Right ventricle myocardium superior (tissue), 1 donor: ENCODE data around the gene UNC13B. TPM values are rescaled to one million over a fixed set of nuclear protein-coding genes. Genes with fewer than 3 reads are reported as not detected.
"Not testable (repeated sequence)": the region's sequence is repeated elsewhere in the genome, so short reads cannot be mapped to it uniquely, and the experiment has no call there.

Experiments used
- ATAC-seq: fragments of 200-7000 bp; cut with Tn5 transposase; one replicate; pipeline ENCODE4 v1.9.1; 2020; ENCODE audit warnings: mild to moderate bottlenecking; ENCODE audit not compliant: poor library complexity
- DNase-seq: peaks from one replicate; pipeline ENCODE4 v3.0.0-alpha.2; 2020
- intact Hi-C: fragments of 100-400 bp; cut with DNase I; formaldehyde crosslinking; loops from one replicate; pipeline ENCODE4 v1.11.2; 2022
- total RNA-seq: library from RNA; stranded (reverse); fragmentation: NEBNext Ultra II Directional; extraction: Animal tissue kit (Norgen Biotek cat#: 25700); gene quantifications from one replicate; pipeline ENCODE4 v1.2.1, GENCODE V29; 2021
- donor health status: DM: no; HTN: yes; CAD: no; lungs with severe emphysema.

Gene UNC13B
- total RNA-seq, 1 donor from 2014 or later = 20.9 TPM

DNA sequence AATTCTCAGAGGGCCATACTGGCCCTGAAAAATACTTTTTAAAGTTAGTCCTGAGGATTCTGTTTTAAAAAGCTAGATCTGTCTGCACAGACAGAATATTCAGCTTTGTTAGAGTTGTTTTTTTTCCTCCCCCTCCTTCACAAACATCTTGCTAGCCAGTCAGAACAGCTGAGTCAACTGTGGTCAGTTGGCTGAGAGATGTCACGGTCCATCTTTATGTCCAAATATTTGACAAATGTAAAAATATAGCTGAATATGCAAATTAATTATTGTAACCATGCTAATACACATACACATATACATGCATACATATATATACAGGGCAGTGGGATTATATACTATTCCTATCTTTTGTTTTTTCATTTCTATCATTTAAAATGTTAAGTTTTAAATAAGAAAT, 33.9 kb downstream of the UNC13B start:
- ATAC-seq (no peak), DNase-seq (no peak)
- intact Hi-C loops = no loop called here

DNA sequence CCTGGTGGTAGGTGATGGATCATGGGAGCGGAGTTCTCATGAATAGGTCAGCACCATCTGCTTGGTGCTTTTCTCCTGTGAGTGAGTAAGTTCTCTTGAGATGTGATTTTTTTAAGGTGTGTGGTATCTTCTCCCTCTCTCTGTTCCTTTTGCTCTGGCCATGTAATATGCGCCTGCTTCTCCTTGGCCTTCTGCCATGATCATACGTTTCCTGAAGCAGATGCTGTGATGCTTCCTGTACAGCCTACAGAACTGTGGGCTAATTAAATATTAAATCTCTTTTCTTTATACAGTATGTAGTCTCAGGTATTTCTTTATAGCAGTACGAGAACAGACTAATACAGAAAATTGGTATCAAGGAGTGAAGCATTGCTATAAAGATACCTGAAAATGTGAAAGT, 36.4 kb downstream of the UNC13B start:
- ATAC-seq = no peak
- DNase-seq = no peak
- intact Hi-C loops = no loop called here

DNA sequence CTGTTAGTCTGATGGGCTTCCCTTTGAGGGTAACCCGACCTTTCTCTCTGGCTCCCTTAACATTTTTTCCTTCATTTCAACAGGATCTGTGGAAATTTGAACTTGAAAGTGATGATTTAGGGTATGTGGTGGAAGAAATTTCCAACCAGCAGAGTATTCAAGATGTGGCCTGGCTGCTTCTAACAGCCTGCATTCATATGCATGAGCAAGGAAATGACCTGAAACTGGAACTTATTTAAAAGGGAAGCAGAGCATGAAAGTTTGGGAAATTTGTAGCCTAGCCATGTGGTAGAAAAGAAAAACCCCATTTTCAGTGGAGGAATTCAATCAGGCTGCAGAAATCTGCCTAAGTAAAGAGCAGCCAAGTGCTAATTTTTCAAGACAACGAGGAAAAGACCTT, 41.7 kb downstream of the UNC13B start:
- no peak for ATAC-seq

DNA sequence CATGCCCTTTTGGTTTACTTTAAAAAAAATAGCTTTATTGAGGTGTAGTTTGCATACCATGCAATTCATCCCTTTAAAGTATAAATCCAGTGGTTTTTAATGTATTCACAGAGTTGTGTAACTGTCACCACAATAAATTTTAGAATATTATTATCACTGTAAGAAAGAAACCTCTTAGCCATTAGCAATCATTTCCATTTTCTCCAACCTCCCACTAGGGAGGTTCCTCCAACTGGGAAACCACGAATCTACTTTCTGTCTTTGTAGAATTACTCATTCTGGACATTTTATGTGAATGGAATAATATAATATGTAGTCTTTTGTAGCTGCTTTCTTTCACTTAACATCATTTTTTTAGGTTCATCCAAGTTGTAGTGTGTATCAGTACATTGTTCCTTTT, 43.5 kb downstream of the UNC13B start:
- intact Hi-C loops = no loop called here
- ATAC-seq (no peak), DNase-seq (no peak)

More for the DNA sequence above, 41.7 kb downstream of the UNC13B start:
- DNase-seq = no peak
- intact Hi-C loops = no loop called here

DNA sequence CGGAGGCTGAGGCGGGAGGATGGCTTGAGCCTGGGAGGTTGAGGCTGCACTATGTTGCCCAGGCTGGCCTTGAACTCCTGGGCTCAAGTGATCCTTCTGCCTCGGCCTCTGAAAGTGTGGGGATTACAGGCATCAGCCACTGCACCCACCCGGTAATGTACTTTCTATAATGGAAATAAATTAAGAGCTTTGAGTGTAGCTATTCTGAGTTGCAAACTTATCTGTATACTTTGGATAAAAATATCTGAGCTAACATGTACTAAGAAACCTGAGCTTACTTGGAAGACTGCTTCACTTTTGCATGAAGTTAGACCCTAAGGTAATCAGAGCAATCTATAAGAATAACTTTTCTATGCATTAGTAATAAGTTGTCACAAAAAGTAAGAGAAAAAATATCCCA, 50.0 kb downstream of the UNC13B start:
- intact Hi-C loops = no loop called here
- no peak for DNase-seq
- peak; percentile 56 for ATAC-seq

DNA sequence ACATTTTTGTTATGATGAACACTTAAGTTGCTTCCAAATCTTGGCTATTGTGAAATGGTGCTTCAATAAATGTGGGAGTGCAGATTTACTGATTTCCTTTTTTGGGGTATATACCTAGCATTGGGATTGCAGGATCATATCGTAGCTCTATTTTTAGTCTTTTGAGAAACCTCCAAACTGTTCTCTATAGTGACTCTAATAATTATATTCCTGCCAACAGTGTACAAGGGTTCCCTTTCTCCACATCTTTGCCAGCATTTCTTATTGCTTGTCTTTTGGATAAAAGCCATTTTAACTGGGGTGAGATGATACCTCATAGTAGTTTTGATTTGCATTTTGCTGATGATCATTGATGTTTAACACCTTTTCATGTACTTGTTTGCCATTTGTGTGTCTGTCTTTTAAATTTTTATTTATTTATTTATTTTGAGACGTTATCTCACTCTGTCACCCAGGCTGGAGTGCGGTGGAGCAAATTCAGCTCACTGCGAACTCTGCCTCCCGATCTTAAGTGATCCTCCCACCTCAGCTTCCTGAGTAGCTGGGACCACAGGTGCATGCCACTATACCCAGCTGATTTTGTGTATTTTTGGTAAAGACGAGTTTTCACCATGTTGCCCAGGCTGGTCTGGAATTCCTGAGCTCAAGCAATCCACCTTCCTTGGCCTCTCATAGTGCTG, 59.0 kb downstream of the UNC13B start:
- no peak for DNase-seq
- intact Hi-C loops = no loop called here
- ATAC-seq = peak; percentile 80

DNA sequence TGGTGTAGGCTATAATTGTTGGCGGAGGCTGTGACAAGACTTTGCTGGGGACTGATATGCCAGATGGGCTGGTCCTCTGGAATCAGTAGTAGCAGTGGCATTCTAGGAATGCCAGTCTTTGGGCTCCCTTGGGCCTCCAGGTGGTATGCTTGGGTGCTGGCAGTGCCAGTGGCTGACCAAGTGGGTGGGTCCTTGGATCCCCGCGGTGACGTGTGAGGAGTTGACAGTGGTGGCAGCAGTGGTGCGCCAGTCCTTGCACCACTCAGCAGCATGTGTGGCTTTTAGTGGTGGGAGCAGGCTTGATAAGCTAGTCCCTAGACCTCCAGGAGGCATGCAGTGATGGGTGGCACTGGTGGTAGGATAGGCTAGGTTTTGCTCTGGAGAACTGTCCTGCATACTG, 63.9 kb downstream of the UNC13B start:
- ATAC-seq = no peak
- intact Hi-C loops = no loop called here

DNA sequence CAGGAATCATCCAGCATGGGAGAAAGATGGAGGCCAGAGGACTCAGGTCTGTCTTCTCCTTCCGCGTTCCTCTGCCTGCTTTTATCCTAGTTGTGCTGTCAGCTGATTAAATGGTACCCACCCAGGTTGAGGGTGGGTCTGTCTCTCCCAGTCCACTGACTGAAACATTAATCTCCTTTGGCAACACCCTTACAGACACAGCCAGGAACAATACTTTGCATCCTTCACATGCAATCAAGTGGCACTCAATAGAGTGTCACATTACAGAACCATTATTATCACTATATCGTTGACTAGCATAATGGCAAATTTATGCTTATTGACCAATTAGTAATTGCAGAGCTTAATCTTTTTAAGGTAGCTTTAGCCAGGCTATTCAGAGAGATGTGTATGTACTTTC, 64.8 kb downstream of the UNC13B start:
- ATAC-seq (peak; percentile 36), DNase-seq (no peak)
- intact Hi-C loops = no loop called here

More for the DNA sequence above, 63.9 kb downstream of the UNC13B start:
- no peak for DNase-seq

DNA sequence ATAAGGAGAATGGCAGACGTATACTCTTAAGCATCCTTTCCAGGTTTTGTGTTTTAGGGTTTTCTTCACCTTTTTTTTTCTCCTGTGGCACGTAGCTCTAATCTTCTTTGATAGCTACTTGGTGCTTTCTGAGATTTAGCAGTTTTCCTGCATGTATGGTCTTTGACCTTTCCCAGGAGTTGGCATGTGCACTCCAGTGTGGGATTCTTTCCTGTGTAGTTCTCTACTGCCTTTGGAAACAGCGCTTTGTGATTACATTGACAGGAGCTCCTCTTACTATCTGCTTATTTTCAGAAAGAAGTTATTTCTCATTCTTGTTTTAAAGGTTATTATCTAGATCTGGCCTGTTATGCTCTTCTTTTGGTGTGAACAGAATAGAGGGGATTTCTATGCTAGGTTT, 65.5 kb downstream of the UNC13B start:
- ATAC-seq (peak; percentile 64), DNase-seq (no peak)
- intact Hi-C loops = no loop called here

DNA sequence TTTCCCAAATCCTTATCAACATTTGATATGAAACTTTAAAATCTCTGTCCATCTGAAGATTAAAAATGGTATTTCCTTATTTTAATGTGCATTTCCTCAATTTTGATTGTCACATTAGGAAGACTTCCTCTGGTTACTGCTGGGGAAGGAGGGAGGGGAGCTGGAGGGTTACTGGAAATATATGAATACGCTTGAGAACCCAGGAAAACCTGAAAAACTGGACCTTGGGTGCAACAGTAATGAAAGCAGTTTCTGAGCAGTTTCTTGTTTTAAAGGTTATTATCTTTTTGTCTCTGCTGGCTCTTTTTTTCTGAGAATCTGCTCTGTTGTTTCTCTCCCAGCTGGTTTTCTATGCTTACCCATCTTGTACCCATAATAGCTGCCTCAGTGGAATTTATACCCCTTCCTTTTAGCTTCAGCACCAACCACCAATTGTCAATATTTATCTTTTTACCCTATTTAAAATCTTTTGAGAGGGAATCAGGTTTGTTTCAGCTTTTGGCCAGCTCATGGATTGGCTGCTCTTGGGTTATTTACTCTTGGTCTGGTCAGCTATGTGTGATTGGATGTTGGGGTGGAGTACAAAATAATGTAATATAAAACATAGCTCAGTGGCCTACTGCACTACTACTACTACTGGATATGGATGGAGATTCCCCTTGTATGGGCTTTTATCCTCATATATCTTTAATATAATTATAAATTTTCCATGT, 67.4 kb downstream of the UNC13B start:
- no peak for ATAC-seq
- no peak for DNase-seq
- intact Hi-C loops = no loop called here

DNA sequence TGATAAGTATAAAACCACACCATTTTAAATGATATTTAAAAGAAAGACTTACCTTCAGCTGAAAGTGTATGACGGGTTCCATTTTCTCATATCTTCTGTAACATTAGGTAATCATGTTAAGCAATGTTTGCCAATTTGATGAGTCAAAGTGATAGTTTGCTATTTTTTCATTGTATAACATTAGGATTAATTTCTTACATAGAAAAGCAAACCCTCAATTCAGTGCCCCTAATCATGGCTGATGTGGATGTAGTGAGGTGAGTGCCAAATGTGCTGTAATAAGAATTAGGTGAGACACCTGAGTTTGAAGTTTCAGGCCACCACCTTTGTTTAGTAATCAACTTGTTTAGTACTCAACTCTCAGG, 68.0 kb downstream of the UNC13B start:
- intact Hi-C loops = no loop called here

DNA sequence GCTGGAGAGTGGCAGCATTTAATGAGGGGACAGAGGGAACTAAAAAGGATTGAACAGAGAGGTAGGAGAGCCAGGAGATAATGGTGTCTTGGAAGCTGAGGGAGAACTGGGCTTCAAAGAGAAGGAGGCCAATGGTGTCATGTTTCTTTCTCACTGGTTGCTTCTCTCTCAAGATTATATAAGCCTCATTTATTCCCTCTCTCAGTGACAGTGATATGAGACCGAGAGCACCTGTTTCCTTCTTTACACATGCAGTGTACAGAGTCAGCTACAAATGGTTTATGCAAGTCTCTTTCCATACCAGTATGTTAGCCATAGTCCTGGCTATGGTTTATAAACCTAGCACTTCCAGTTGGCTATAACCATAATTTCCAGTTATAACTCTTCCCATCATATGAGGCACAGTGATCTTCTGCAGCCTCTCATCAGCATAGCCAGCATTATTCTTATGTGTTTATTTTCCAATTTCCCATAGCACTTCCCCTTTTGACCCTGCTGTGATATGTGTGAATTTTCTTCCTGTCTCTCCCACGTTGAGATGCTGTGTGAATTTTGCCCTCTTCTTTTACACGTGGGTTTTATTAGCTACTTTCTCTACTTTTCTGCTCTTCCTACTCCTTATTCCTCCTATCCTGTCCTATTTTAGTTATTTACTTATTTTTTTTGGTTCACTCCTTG, 71.2 kb downstream of the UNC13B start:
- intact Hi-C loops = no loop called here
- no peak for DNase-seq
- ATAC-seq = no peak

More for the DNA sequence above, 68.0 kb downstream of the UNC13B start:
- no peak for ATAC-seq
- DNase-seq = no peak

DNA sequence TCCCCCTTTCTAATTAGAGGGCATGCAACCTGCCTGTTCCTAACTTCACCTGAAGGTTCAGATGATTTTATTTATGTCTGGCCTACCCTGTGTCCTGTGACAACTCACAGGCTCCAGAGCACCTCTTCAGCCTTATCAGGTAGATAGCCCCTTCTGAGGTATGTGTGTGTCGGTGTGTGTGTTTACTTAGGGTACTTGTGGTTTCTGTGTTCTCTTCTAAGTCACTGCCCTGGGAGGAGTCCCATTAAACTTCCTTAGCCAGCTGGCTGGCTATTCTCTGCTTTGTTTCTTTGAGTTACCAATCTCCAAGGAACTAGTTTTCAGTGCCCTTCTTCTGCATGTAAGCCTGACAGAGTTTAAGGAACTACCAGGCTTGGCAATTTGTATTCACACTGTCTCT, 74.9 kb downstream of the UNC13B start:
- intact Hi-C loops = no loop called here
- DNase-seq (no peak), ATAC-seq (peak; percentile 25)

DNA sequence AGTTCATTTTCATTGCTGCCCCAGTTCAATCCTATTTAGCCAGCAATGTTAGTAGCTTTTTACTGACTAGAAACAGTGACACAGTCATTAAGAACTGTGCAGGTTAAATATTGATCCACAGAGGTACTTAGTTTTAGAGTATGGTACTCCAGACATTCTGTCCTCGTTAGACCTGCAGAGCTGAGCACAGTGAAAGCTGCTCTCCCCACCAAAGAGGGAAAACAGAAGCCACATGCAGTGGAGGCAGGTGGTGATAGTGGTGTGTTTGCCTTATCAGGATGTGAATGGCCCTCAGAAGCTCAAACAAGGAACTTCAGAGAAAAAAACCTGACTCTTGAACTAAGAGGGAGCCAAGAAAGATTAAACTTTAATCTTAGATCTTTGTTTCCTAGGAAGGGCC, 75.5 kb downstream of the UNC13B start:
- intact Hi-C loops = no loop called here
- no peak for DNase-seq
- no peak for ATAC-seq

DNA sequence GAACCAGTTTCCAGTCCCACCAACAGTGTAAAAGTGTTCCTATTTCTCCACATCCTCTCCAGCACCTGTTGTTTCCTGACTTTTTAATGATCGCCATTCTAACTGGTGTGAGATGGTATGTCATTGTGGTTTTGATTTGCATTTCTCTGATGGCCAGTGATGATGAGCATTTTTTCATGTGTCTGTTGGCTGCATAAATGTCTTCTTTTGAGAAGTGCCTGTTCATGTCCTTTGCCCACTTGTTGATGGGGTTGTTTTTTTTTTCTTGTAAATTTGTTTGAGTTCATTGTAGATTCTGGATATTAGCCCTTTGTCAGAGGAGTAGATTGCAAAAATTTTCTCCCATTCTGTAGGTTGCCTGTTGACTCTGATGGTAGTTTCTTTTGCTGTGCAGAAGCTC, 84.1 kb downstream of the UNC13B start:
- ATAC-seq, intact Hi-C loops, DNase-seq: not testable (repeated sequence)

DNA sequence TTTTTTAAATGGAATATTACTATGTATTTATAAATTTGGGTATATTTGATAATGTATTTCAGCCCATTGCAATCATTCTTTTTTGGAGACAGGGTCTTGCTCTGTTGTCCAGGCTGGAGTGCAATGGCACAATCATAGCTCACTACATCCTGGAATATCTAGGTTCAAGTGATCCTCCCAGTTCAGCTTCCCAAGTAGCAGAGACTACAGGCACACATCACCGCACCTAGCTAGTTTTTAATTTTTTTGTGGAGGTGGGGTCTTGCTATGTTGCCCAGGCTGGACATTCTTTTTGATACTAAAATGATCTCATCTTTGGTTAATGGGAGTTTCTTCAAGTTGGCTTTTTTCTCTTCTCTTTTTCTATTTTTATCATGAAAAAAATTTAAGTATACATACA, 91.3 kb downstream of the UNC13B start:
- ATAC-seq (no peak), DNase-seq (no peak)
- intact Hi-C loops = loop anchor here (10.0 kb wide), 1 partner anchor 88 kb away; the partner anchor contains the start of gene UNC13B

DNA sequence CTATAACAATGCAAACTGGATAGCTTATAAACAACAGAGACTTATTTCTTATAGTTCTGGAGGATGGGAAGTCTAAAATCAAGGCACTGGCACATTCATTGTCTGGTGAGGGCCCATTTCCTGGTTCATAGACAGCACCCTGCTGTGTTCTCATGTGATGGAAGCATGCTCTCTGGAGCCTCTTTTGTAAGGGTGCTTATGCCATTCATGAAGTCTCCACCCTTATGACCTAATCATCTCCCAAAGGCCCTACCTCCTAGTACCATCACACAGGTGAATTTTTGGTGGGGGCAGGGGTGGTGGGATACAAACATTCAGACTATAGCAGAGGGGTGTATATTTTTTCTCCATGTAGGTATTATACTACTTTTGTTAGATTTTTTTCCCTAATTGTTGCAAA, 92.4 kb downstream of the UNC13B start:
- no peak for ATAC-seq
- intact Hi-C loops = loop anchor here (10.0 kb wide), 1 partner anchor 89 kb away; the partner anchor contains the start of gene UNC13B
- DNase-seq = no peak

DNA sequence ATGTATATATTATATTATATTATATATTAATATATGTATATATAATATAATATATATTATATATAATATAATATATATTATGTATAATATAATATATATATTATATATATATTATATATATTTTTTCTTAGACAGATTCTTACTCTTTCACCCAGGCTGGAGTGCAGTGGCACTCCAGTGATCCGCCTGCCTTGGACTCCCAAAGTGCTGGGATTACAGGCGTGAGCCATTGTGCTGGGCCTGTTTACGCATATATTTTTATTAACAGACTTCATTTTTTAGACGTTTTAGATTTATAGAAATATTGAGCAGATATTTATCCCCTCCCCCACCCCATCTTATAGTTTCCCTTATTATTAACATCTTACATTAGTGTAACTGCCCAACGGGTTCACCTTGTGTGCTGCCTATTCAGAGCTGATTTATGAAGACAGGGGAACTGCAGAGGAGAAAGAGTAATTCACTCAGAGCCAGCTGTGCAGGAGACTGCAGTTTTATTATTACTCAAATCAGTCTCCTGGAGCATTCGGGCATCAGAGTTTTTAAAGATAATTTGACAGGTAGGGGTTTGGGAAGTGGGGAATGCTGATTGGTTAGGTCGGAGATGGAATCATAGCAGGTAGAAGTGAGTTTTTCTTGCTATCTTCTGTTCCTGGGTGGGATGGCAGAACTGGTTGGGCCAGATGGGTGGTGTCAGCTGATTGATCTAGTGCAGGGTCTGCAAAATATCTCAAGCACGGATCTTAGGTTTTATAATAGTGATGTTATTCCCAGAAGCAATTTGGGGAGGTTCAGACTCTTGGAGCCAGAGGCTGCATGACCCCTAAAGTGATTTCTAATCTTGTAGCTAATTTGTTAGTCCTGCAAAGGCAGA, 93.4 kb downstream of the UNC13B start:
- ATAC-seq (no peak), DNase-seq (no peak)
- intact Hi-C loops = loop anchor here (5.0 to 10.0 kb wide), 2 partner anchors 90 to 138 kb away; partner anchors contain the start of genes ATOSB and UNC13B
